Head of caudate nucleus (tissue), 42 donors: ENCODE measurements around the gene ITPR2.
"Not testable (repeated sequence)": the region's sequence is repeated elsewhere in the genome, so short reads cannot be mapped to it uniquely, and the experiment has no call there.

Source experiments
- DNase-seq, 42 donors: peaks; one replicate each; pipeline versions ENCODE4 v3.0.0 to v3.0.0-alpha.2; 2020 to 2021; ENCODE audit warnings: mixed read lengths in 7 of 42
- intact Hi-C: fragments of 100-400 bp; cut with DNase I; formaldehyde crosslinking; loops from one replicate; pipeline ENCODE4 v1.15.0; 2022

ITPR2 gene

GRCh38 chr12:26744697-26745440 lies 88.1 kb downstream of the ITPR2 start:
- no peak for DNase-seq
- intact Hi-C loops, result no loop called here

DNA sequence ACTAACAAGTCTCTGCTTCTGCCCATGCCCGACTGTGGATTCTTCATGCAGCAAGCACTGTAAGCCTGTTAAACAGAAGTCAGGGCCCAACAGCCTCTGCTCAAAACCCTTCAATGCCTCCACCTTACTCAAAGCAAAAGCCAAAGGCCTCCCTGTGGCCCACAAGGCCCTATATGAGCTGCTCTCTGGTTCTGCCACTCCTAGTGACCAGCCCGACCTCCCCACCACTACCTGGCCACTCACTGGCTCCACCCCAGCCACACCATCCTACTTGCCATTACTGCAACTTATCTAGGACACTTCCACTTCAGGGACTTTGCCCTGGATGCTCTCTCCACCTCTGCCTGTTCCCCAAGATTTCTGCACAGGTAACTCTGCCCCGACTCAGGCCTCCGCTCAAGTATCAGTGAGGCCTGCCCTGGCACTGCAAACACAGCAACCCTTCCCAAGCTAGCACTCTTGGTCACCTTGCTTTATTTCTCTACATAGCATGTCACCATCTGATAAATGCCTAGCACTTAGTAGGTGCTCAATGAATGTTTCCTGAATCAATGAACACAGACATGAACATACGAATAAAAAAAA lies 88.9 kb downstream of the ITPR2 start:
- intact Hi-C loops, result no loop called here
- no peak for DNase-seq

- intact Hi-C loops, result no loop called here
- no peak for DNase-seq
Observed at GRCh38 chr12:26741584-26742227, 91.3 kb downstream of the ITPR2 start.

DNA sequence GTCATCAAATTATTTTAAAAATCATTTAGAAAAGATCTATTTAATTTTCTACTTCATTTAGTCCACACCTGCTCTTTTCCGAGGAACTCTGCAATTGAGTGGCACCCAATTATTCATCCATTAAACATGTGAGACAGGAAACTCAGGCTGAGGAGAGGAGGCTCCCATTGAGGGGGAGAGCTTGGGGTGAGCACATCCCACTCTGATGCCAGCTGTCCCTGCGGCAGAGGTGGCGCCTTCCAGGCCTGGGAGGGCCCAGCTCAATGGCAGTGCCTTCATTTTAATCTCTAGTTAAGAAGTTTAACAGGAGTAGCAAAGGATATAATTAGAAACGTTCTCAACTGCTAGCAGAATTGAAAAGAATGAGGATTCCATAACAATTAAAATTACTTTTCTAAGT lies 92.0 kb downstream of the ITPR2 start:
- intact Hi-C loops, result no loop called here
- no peak for DNase-seq

DNA sequence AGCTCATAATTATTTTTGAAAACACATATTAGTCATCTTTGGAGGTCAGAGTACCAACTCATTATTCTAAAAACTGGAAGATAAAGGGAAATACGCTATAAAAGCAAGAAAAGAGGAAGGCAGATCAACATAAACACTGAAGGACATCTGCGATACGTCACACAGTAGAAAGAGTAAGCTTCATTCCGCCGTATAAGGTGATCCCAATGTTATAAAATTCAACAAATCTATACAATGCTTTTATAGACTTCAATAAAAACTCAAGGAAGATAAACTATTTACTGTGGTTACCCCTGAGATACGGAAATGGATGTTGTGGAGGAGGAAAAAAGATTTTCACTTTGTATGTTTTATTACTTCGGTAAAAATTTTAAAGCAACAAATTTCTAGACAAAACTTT lies 92.6 kb downstream of the ITPR2 start:
- no peak for DNase-seq
- intact Hi-C loops, result no loop called here

DNA sequence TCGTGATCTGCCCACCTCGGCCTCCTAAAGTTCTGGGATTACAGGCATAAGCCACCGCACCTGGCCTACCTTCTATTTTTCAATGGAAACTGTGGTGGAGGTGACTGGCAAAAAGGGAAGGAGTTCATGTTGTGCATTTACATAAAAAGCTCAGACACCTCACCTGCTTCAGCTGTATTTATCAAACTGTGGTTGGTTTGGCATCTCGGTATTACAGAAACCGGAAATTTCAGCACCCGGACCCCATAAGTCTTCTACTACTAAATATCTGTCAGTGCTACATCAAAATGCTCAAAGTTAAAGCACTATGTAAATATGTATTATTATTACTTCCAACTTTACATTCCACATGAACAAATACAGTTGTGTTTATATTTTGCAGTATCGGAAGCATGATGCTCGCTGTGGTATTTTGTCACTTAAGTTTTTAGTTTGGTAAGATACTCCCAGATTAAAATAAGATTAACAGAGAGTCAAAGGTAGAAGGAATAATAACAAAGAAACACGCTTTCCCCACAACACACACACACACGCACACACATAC lies 95.4 kb downstream of the ITPR2 start:
- DNase-seq, result no peak
- intact Hi-C loops, result no loop called here

GRCh38 chr12:26736563-26737486 lies 96.2 kb downstream of the ITPR2 start:
- intact Hi-C loops, result no loop called here

DNA sequence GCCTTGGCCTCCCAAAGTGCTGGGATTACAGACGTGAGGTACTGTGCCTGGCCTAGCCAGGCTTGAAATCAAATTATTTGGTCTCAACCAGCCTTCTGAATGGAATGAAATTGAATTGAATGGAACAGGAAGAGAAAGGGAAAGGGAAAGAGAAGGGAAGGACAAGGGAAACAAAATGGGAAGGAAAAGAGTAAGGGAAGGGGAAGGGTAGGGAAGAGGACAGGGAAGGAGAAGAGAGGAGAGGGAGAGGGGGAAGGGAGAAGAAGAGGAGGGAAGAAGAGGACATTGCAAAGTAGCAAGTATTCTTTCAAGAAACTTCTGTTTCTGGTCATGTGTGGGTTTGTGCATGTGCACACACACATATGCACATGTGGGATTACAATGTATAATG lies 97.8 kb downstream of the ITPR2 start:
- intact Hi-C loops, result no loop called here
- no peak for DNase-seq

More at GRCh38 chr12:26736563-26737486, 96.2 kb downstream of the ITPR2 start:
- no peak for DNase-seq

DNA sequence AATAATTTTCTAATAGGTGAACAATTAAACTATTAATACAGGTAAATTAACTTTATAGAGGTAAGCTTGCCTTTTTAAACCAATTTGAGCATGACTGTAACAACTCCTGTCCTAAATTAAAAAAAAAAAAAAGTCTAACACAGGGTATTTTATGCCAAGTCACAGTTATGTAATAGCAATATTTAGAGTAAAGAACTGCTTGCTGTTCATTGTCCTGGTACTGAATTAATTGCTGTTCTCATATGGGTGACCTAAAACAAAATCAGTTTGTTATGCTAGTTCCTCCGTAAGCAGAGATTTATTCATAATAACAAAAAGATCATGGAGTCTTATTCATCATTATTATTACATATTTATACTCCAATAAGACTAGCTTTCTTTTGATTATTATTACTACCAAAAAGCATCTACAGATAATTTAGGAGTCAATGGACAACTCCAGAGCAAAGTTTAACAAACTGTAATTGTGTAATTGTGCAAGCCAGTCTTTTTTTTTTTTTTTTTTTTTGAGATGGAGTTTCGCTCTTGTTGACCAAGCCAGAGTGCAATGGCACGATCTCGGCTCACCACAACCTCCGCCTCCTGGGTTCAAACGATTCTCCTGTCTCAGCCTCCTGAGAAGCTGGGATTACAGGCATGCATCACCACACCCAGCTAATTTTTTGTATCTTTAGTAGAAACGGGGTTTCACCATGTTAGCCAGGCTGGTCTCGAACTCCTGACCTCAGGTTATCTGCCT lies 98.3 kb downstream of the ITPR2 start:
- intact Hi-C loops, result no loop called here
- DNase-seq, result no peak

GRCh38 chr12:26732005-26732908 lies 100.7 kb downstream of the ITPR2 start:
- intact Hi-C loops, result no loop called here
- DNase-seq, result no peak

GRCh38 chr12:26730481-26731350 lies 102.3 kb downstream of the ITPR2 start:
- intact Hi-C loops, result no loop called here
- no peak for DNase-seq

- intact Hi-C loops, DNase-seq: not testable (repeated sequence)
Observed at GRCh38 chr12:26729137-26729671, 103.8 kb downstream of the ITPR2 start.

- intact Hi-C loops, result no loop called here
- no peak for DNase-seq
Observed at GRCh38 chr12:26728205-26729050, 104.6 kb downstream of the ITPR2 start.

GRCh38 chr12:26727482-26728204 lies 105.4 kb downstream of the ITPR2 start:
- no peak for DNase-seq
- intact Hi-C loops, result no loop called here

DNA sequence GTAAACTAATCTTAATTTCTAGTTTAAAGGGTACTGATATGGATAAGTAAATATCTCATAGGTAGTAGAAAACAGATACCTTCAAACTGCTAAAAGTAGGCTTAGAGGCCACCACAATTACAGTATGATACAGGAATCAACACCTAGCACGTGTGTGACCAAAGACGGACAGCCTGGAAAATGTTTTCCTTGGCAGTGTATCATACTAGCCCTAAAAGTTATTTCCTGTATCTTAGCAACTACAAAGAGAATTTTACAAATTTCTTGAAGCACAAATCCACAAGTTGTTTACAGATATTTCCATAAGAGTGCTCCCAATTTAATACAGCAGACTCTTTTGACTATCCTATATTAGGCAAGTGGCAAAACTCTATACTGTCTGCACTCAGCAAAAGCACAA lies 106.0 kb downstream of the ITPR2 start:
- intact Hi-C loops, result no loop called here
- no peak for DNase-seq
